ENCODE measurements around the gene ANTXR2.

- TF ChIP-seq CTCF (IDR thresholded peaks at IDR 0.05) = no peak
- no peak for TF ChIP-seq POLR2A (IDR thresholded peaks at IDR 0.05)
These were observed 60.7 kb downstream of the ANTXR2 start for GRCh38 chr4:80012291-80012690.

Data from Peyer's patch (tissue), 4 donors.